Measurements from ENCODE around the gene MYADML2.

Gene MYADML2

GRCh38 chr17:81978524-81979298 is 31.7 kb upstream of the MYADML2 start:
- DNase-seq (ENCODE audit: low read depth), result no peak

- DNase-seq (ENCODE audit: low read depth), result peak; percentile 77
Observed at GRCh38 chr17:81977211-81977808, 30.3 kb upstream of the MYADML2 start, which contains the start of gene ASPSCR1. ASPSCR1 (plus strand) TSS chr17:81977629; CDS start chr17:81977647, 18 bp downstream.

GRCh38 chr17:81976332-81977210 is 29.5 kb upstream of the MYADML2 start:
- no peak for DNase-seq (ENCODE audit: low read depth)

- no peak for DNase-seq (ENCODE audit: low read depth)
Observed at GRCh38 chr17:81973432-81973831, 26.4 kb upstream of the MYADML2 start.

GRCh38 chr17:81968850-81969812 is 22.1 kb upstream of the MYADML2 start:
- DNase-seq (ENCODE audit: low read depth), result no peak

GRCh38 chr17:81968396-81968745 is 21.3 kb upstream of the MYADML2 start:
- no peak for DNase-seq (ENCODE audit: low read depth)

GRCh38 chr17:81967533-81968395 is 20.7 kb upstream of the MYADML2 start:
- DNase-seq (ENCODE audit: low read depth), result peak; percentile 64

GRCh38 chr17:81967244-81967532 is 20.2 kb upstream of the MYADML2 start:
- no peak for DNase-seq (ENCODE audit: low read depth)

GRCh38 chr17:81966343-81967243 is 19.6 kb upstream of the MYADML2 start:
- DNase-seq (ENCODE audit: low read depth), result no peak

- DNase-seq (ENCODE audit: low read depth), result no peak
Observed at GRCh38 chr17:81964081-81964849, 17.2 kb upstream of the MYADML2 start.

GRCh38 chr17:81962499-81963441 is 15.7 kb upstream of the MYADML2 start:
- DNase-seq (ENCODE audit: low read depth), result no peak

- DNase-seq (ENCODE audit: low read depth), result no peak
Observed at GRCh38 chr17:81961521-81962498, 14.8 kb upstream of the MYADML2 start.

GRCh38 chr17:81961087-81961511 is 14.1 kb upstream of the MYADML2 start, which contains the start of gene NOTUM:
NOTUM (minus strand) TSS chr17:81961187; CDS start chr17:81960909, 278 bp downstream.
- no peak for DNase-seq (ENCODE audit: low read depth)

- DNase-seq (ENCODE audit: low read depth), result no peak
Observed at GRCh38 chr17:81960130-81960958, 13.3 kb upstream of the MYADML2 start.

GRCh38 chr17:81959362-81960129 is 12.5 kb upstream of the MYADML2 start:
- DNase-seq (ENCODE audit: low read depth), result peak; percentile 62

Measured in stimulated activated CD8-positive, alpha-beta memory T cell treated with anti-CD3 and anti-CD28 coated beads, Interleukin-15, amount 100 ng/mL, for 1 hour (primary cell).